ENCODE measurements around the gene RCE1. TPM values are rescaled to one million over a fixed set of nuclear protein-coding genes. Genes with fewer than 3 reads are reported as not detected.

Gene RCE1
- total and polyA plus RNA-seq, 8 donors, result 16.4 to 22.7 (median 20.3) TPM

DNA sequence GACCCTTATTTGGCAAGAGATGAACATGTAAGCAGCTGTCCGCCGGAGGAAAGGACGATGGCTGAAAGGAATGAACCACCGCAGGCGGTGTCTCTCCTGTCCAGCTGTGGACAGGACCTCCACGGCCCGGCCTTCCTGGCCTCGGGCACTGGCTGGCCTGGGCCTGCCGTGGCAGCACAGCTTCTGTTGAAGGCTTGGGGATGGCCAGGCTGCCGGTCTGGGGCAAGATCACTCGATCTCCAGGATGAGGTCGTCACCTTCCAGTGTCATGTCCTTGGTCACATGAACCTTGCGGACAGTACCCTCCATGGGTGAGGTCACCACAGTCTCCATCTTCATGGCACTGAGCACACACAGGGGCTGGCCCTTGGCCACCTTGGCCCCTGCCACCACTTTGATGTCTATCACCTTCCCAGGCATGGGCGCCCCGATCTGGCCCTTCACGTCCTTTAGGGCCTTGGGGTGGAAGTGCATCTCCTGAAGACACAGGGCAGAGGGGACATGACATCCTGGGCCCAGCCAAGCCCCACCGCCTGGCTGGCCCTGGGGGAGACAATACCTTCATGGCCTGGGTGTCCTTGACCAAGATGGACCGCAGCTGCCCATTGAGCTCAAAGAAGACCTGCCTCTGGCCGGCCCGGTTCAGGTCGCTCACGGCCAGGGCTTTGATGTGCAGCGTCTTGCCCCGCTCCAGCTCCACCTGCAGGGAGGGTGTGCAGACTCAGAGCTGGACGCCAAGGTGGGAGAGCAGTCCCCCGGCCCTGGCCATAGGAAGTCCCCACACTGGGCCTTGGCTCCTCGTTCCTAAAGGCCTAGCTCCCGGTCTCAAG lies 5.6 kb downstream of the RCE1 start:
- intact Hi-C loops (cut with DNase I), result no loop called here

DNA sequence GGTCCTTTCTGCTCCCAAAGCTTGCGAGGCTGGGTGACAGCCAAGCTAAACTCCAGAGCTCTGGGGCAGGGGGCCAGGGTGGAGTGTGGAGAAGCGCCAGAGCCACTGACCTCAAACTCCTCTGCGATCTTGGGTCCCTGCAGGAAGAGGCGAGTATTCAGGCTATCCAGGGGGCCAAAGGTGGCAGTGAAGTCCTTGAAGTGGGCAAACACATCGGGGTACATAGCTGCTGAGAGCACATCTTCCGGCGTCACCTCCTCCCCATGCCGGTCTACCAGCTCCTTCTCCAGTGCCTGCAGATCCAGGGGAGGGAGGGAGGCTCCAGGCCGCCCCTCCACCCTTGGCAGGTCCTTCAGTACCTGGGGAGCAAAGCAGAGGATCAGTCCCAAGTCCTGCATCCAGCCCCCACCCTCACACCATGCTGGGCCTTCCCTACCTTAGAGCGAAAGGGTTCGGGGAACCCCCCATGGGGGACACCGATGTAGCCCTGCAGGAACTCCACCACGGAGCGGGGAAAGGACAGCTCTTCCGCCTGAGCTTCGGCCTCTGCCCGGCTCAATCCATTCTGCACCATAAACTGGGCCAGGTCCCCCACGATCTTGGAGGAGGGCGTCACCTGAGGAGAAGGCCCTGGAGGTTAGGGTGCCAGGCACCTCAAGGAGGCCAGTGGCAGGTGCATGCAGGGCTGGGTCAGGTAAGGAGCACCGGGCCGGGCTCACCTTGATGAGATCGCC lies 6.4 kb downstream of the RCE1 start:
- H3K9me3 ChIP-seq, result no peaks in the 10 kb centered on the region
- H3K4me1 ChIP-seq, result peaks cover 0 to 6% of the 10 kb centered on the region in 2 donors
- ATAC-seq (no peak), DNase-seq (no peak)
- peaks cover 0 to 46% of the 10 kb centered on the region in 2 donors for H3K36me3 ChIP-seq
- TF ChIP-seq, protein P1, sequence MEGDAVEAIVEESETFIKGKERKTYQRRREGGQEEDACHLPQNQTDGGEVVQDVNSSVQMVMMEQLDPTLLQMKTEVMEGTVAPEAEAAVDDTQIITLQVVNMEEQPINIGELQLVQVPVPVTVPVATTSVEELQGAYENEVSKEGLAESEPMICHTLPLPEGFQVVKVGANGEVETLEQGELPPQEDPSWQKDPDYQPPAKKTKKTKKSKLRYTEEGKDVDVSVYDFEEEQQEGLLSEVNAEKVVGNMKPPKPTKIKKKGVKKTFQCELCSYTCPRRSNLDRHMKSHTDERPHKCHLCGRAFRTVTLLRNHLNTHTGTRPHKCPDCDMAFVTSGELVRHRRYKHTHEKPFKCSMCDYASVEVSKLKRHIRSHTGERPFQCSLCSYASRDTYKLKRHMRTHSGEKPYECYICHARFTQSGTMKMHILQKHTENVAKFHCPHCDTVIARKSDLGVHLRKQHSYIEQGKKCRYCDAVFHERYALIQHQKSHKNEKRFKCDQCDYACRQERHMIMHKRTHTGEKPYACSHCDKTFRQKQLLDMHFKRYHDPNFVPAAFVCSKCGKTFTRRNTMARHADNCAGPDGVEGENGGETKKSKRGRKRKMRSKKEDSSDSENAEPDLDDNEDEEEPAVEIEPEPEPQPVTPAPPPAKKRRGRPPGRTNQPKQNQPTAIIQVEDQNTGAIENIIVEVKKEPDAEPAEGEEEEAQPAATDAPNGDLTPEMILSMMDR (IDR thresholded peaks at IDR 0.05), result no peak
- H3K27me3 ChIP-seq, result no peaks in the 10 kb centered on the region
- no peak overlapping the region for H3K4me3 ChIP-seq
- intact Hi-C loops (cut with DNase I), result no loop called here
- H3K27ac ChIP-seq, result no peak overlapping the region

More for the DNA sequence above, 5.6 kb downstream of the RCE1 start:
- peaks cover 6 to 14% of the 10 kb centered on the region in 2 donors for H3K4me1 ChIP-seq
- DNase-seq (no peak), ATAC-seq (no peak)
- TF ChIP-seq, protein P1 (IDR thresholded peaks at IDR 0.05), result no peak
- H3K27me3 ChIP-seq, result no peaks in the 10 kb centered on the region
- peaks cover 0 to 46% of the 10 kb centered on the region in 2 donors for H3K36me3 ChIP-seq
- no peak overlapping the region for H3K4me3 ChIP-seq
- H3K27ac ChIP-seq, result no peak overlapping the region
- H3K9me3 ChIP-seq, result no peaks in the 10 kb centered on the region

DNA sequence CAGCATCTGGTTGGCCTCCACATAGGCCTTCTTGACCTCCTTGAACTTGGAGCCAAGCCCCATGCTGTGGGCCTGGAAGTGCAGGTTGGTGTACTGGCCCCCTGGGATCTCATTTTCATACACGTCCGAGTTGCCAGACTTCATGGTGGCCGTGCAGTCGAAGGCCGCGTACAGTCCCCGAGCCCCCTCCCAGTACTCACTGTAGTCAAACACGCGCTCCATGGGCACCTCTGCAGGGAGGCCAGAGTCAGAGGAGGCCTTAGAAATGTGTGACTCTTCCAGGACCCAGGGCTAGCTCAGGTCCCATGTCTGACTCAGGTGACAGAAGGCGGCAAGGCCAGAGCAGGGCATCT lies 7.0 kb downstream of the RCE1 start:
- intact Hi-C loops (cut with DNase I), result no loop called here
- no peaks in the 10 kb centered on the region for H3K27me3 ChIP-seq
- ATAC-seq (no peak), DNase-seq (no peak)
- H3K27ac ChIP-seq, result no peak overlapping the region
- peaks cover 0 to 2% of the 10 kb centered on the region in 2 donors for H3K4me1 ChIP-seq
- no peak overlapping the region for H3K4me3 ChIP-seq
- H3K9me3 ChIP-seq, result no peaks in the 10 kb centered on the region
- H3K36me3 ChIP-seq, result peaks cover 0 to 40% of the 10 kb centered on the region in 2 donors
- TF ChIP-seq, protein P1 (IDR thresholded peaks at IDR 0.05), result no peak

DNA sequence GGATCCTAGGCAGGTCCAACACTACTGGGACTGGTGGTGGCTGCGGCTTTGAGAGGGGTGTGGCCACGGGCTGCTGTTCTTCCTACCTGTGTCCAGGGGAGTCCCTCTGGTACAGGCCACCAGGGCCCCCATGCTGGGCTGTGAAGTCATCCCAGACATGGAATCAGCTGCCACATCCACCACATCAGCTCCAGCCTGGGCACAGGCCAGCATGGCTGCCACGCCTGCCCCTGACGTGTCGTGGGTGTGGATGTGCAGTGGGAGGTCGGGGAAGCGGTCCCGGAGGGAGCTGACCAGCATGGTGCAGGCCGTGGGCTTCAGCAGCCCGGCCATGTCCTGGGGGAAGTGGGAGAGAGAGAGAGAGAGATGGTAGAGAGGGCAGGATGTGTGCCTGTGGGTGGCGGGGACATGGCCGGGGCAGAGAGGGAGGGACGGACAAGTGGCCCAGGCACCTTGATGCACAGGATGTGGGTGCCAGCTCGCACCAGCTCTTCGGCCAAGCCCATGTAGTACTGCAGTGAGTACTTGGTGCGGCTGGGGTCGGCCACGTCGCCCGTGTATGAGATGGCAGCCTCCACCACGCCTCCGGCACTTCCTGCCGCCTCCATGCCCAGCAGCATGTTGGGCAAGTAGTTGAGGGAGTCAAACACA lies 7.5 kb downstream of the RCE1 start:
- DNase-seq (no peak), ATAC-seq (no peak)
- H3K4me3 ChIP-seq, result no peak overlapping the region
- H3K27ac ChIP-seq, result no peak overlapping the region
- intact Hi-C loops (cut with DNase I), result no loop called here
- H3K36me3 ChIP-seq, result peaks cover 0 to 35% of the 10 kb centered on the region in 2 donors
- TF ChIP-seq, protein P1 (IDR thresholded peaks at IDR 0.05), result no peak
- H3K9me3 ChIP-seq, result no peaks in the 10 kb centered on the region
- H3K4me1 ChIP-seq, result peaks cover 4 to 6% of the 10 kb centered on the region in 2 donors
- no peaks in the 10 kb centered on the region for H3K27me3 ChIP-seq

DNA sequence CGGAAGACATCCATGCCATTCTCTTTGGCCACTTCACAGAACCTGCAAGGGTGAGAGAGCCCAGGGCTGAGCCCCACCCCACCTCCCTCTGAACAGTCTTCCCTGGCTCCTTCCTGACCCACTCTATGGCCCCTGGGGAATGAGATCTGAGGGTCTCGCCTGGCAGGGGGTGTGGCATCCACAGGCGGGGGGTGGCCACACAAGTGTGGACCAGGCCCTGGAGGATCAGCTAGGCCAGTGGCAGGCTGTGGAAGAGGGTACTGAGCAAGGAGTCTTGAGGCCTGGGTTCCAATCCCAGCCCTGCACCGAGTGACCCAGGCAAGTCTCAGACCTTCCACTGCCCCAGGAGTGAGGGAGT lies 8.0 kb downstream of the RCE1 start:
- Histone ChIP-seq H3K4me3 (no peak overlapping the region), H3K27ac (no peak overlapping the region), H3K9me3 (no peaks in the 10 kb centered on the region), H3K4me1 (peaks cover 4 to 8% of the 10 kb centered on the region in 2 donors), H3K36me3 (peaks cover 0 to 30% of the 10 kb centered on the region in 2 donors), H3K27me3 (no peaks in the 10 kb centered on the region)
- intact Hi-C loops (cut with DNase I), result no loop called here
- DNase-seq, result no peak
- TF ChIP-seq, protein P1 (IDR thresholded peaks at IDR 0.05), result no peak
- ATAC-seq, result no peak

All from left lung (tissue), 10 donors.